Spleen (tissue), 11 donors: Measurements from ENCODE around the gene SRA1. TPM values are rescaled to one million over a fixed set of nuclear protein-coding genes. Genes with fewer than 3 reads are reported as not detected.

Source experiments
- DNase-seq: peaks from one replicate; pipeline ENCODE4 v3.0.0-alpha.2; 2020
- H3K27ac ChIP-seq, 8 donors: fragments of 200-600 bp; sonication (generic) in 7 of 8; 1 replicate in 4 of 8; 2 replicates in 4 of 8; pipeline versions ENCODE4 v1.5.0 to v1.8.0; 2016 to 2021; ENCODE audit warnings: inconsistent platforms in 4 of 8, mild to moderate bottlenecking in 4 of 8, moderate library complexity in 1 of 8
- H3K27me3 ChIP-seq, 7 donors: fragments of 200-600 bp; sonication (generic) in 6 of 7; replicated peaks in 1 of 7; 1 replicate in 4 of 7; 2 replicates in 3 of 7; pipeline versions ENCODE4 v1.5.0 to v1.8.0; 2016 to 2021; ENCODE audit warnings: inconsistent platforms in 3 of 7, mild to moderate bottlenecking in 1 of 7
- H3K36me3 ChIP-seq, 6 donors: fragments of 200-600 bp; sonication (generic) in 5 of 6; 1 replicate in 4 of 6; 2 replicates in 2 of 6; pipeline versions ENCODE4 v1.5.0 to v1.8.0; 2016 to 2021; ENCODE audit warnings: inconsistent platforms in 2 of 6
- H3K4me1 ChIP-seq, 6 donors: fragments of 200-600 bp; sonication (generic) in 5 of 6; 1 replicate in 3 of 6; 2 replicates in 3 of 6; pipeline versions ENCODE4 v1.5.0 to v1.8.0; 2016 to 2021; ENCODE audit warnings: inconsistent platforms in 3 of 6
- H3K4me3 ChIP-seq, 8 donors: fragments of 200-600 bp; sonication (generic) in 7 of 8; 1 replicate in 4 of 8; 2 replicates in 4 of 8; pipeline versions ENCODE4 v1.5.0 to v1.8.0; 2016 to 2021; ENCODE audit warnings: inconsistent platforms in 4 of 8, mild to moderate bottlenecking in 4 of 8, moderate library complexity in 2 of 8
- H3K9me3 ChIP-seq, 8 donors: fragments of 200-600 bp; sonication (generic) in 7 of 8; 1 replicate in 4 of 8; 2 replicates in 4 of 8; pipeline versions ENCODE4 v1.5.0 to v1.8.0; 2016 to 2021; ENCODE audit warnings: inconsistent platforms in 4 of 8
- POLR2A ChIP-seq, 3 donors: fragments of 450-650 bp; IDR thresholded peaks; one replicate each; pipeline ENCODE4 v1.5.1; 2017; ENCODE audit warnings: antibody characterized with exemption in 3 of 3, mild to moderate bottlenecking in 1 of 3
- POLR2AphosphoS5 ChIP-seq, 3 donors: sonication (generic); formaldehyde crosslinking; IDR thresholded peaks; one replicate each; pipeline ENCODE4 v1.5.1; 2017; ENCODE audit warnings: antibody characterized with exemption in 3 of 3
- WGBS, 5 donors: extraction: QIAGEN DNeasy Blood & Tissue Kit in 3 of 5; methylation state at CpG; one replicate each; pipeline versions ENCODE4 v1.1.5 to v1.1.7; 2013 to 2018; 5-methylcytosine and 5-hydroxymethylcytosine counted together
- intact Hi-C: fragments of 100-400 bp; cut with DNase I; formaldehyde crosslinking; loops from one replicate; pipeline ENCODE4 v1.15.0; 2023; ENCODE audit warnings: low total_unique reads
- polyA plus RNA-seq, 3 donors: library from polyadenylated mRNA; stranded (reverse); fragments of 200-250 nt; gene quantifications; one replicate each; pipeline ENCODE4 v1.2.1, GENCODE V29; 2013
- total RNA-seq, 7 donors: library from RNA; depleted of rRNA in 3 of 7; stranded (reverse); fragments of >200 nt in 3 of 7; fragmentation: NEBNext Ultra II Directional in 4 of 7; extraction: Animal tissue kit (Norgen Biotek cat#: 25700) in 4 of 7; gene quantifications; one replicate each; pipeline versions ENCODE4 v1.1.0 to v1.2.1, GENCODE V29; 2016 to 2021
- TF ChIP-seq, protein P1 (sequence below), 11 experiments: fragments of 200-600 bp in 7 of 11; fragments of 450-650 bp in 4 of 11; sonication (generic) in 4 of 11; IDR thresholded peaks in 8 of 11; conservative IDR thresholded peaks in 3 of 11; 1 replicate in 7 of 11; 2 replicates in 4 of 11; pipeline versions ENCODE4 v1.4.0 to v1.8.0; 2016 to 2021; ENCODE audit warnings: antibody characterized with exemption in 11 of 11, inconsistent platforms in 4 of 11, mild to moderate bottlenecking in 1 of 11
- donor health status: healthy with polysubstance abuse.
- donor health status: DM: no; HTN: no; CAD: no; lungs with moderate emphysema.
- donor health status: DM: no; HTN: no; CAD: no.
- donor health status: Bipolar disorder and iron deficiency.
- donor health status: healthy.
- donor health status: DM: no; HTN: no; CAD: no.
- donor health status: DM: yes; HTN: yes; CAD: no.

Gene SRA1
- total and polyA plus RNA-seq, 10 donors: 22.9 to 42.1 (median 29.5) TPM

DNA sequence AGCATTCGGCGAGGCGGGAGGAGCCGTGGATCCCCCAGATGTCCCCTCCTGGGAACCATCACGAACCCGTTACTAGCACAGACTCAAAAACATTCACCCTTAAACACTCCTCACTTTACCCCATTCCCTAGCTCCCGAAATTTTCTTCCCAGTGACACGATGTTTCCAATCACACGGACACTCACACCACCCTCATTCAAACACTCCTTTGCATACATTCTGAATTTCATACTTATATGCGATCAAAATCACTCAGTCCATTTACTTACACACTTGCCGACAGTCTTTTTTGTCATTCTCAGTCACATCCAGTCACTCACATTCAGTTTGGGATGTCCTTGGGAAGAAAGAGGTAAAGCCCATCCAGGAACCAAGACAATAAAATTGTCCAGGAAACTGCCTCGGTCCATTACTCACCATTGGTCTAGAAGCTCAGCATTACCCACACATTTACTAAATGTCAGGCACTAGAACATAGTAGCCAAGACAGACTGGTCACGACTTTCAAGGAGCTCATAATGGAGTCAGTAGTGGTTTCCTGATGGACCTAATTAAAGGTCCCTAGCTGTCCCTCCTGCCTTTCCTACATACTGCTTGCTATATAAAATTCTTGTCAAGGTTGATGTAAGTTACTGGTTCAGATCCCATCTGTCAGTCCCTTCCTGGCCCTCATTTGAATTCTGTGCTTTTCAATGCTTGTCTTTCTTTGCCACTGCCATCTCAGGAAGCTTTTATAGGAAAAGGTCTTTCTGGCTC lies 7.9 kb upstream of the SRA1 start:
- Histone ChIP-seq H3K4me3 (peak overlapping the region; percentile 52 to 92 (median 66)), H3K36me3 (peaks cover 0 to 56% (median 27%) of the 10 kb centered on the region in 6 donors), H3K9me3 (no peaks in the 10 kb centered on the region), H3K4me1 (peaks cover 32 to 84% (median 66%) of the 10 kb centered on the region in 6 donors), H3K27ac (peak overlapping the region; percentile 91 to 99 (median 96)), H3K27me3 (no peaks in the 10 kb centered on the region)
- intact Hi-C loops: loop anchor here (5.0 kb wide), 1 partner anchor 72 kb away; the partner anchor contains the start of gene TMCO6
- DNase-seq: no peak
- 5 to 10% (median 8%) methylated on average over 13 of the region's 13 CpGs for WGBS, 5 donors
- TF ChIP-seq POLR2A (IDR thresholded peaks at IDR 0.05) (no peak), POLR2AphosphoS5 (IDR thresholded peaks at IDR 0.05) (no peak)
- TF ChIP-seq, protein P1, sequence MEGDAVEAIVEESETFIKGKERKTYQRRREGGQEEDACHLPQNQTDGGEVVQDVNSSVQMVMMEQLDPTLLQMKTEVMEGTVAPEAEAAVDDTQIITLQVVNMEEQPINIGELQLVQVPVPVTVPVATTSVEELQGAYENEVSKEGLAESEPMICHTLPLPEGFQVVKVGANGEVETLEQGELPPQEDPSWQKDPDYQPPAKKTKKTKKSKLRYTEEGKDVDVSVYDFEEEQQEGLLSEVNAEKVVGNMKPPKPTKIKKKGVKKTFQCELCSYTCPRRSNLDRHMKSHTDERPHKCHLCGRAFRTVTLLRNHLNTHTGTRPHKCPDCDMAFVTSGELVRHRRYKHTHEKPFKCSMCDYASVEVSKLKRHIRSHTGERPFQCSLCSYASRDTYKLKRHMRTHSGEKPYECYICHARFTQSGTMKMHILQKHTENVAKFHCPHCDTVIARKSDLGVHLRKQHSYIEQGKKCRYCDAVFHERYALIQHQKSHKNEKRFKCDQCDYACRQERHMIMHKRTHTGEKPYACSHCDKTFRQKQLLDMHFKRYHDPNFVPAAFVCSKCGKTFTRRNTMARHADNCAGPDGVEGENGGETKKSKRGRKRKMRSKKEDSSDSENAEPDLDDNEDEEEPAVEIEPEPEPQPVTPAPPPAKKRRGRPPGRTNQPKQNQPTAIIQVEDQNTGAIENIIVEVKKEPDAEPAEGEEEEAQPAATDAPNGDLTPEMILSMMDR (IDR thresholded peaks at IDR 0.05 in 8 of 11, conservative IDR thresholded peaks at IDR 0.05 in 3 of 11): no peak

DNA sequence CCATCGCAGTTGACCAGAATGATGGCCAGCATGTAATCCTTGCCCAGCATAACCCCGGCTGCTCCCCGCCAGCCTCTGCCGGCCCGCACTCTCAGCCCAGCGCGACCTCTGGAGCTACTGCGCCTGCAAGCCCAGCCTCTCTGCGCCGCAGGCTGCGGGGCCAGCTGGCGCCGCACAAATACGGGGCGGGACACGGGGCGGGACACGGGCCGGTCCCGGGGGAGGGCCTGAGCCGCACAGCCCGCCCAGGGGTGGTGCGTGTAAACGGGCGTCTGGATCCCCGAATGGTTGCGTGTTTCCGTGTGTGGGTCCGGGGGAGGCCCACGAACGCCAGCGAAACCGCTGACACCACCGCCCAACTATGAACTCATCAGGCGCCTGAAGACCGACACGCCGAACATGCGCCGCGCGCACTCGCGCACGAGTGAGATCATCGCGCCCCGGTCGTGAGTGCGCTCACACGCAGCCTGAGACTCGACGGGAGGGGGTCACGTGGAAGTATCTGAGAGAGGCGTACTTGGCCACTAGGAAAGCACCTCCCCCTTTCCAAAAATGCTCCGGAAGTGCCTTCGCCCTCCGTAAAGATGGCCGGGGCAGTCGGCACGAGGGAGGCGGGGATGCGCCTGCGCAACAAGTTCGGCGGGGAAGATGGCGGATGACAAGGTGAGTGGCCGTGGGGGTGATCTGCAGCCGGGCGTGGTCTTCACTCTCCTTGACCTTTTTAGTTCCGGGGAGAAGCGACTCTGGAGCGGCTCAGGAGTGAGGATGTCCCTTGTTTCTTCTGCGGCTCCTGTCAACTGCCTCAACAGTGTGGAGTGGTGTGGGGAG lies 7.1 kb upstream of the SRA1 start, which contains the start of the genes APBB3 and SLC35A4:
APBB3 (minus strand) TSS at position 403 of the 828 bp plus-strand sequence; CDS start at position 50, 353 bp downstream.
SLC35A4 (plus strand) TSS at position 633 of the 828 bp plus-strand sequence. CDS start 2,342 bp downstream, outside the sequence.
- Histone ChIP-seq H3K36me3 (peaks cover 0 to 60% (median 25%) of the 10 kb centered on the region in 6 donors), H3K9me3 (no peaks in the 10 kb centered on the region), H3K27ac (peak within 1 kb of the TSS; percentile 91 to 99 (median 96)), H3K27me3 (no peaks in the 10 kb centered on the region), H3K4me1 (peaks cover 25 to 76% (median 58%) of the 10 kb centered on the region in 6 donors), H3K4me3 (peak within 1 kb of the TSS; percentile 52 to 92 (median 66))
- TF ChIP-seq POLR2AphosphoS5 (IDR thresholded peaks at IDR 0.05): peak; percentile 99
- TF ChIP-seq, protein P1 (IDR thresholded peaks at IDR 0.05 in 8 of 11, conservative IDR thresholded peaks at IDR 0.05 in 3 of 11): peak in 5 of 11 experiments; percentile 13 to 41 (median 27)
- TF ChIP-seq POLR2A (IDR thresholded peaks at IDR 0.05): peak; percentile 37 to 80 (median 74)
- peak; percentile 99 for DNase-seq
- intact Hi-C loops: loop anchor here (5.0 kb wide), 1 partner anchor 73 kb away; the partner anchor contains the start of gene TMCO6
- WGBS, 5 donors: 0 to 1% (median 0%) methylated on average over 19 to 74 of the region's 74 CpGs

DNA sequence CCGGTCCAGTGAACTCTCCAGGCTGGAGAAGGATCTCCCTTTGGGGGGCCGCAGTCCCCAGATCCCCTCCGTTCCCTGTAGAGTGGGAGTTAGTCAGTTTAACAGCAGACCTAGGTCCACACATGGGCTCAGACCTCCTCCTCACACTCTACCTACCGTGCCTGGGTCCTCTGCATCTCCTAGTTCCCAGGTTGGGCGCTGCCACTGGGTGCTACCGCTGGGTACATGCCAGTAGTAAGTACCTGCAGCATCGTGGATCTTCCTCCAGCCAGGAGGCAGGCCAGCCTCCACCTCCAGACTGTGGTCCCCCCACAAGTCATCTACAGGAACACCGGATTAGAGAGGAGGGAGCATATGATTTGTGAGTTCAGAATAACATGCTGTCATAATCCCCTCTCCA lies 6.3 kb upstream of the SRA1 start:
- WGBS, 5 donors: 78 to 83% (median 81%) methylated on average over 7 to 8 of the region's 8 CpGs
- peak; percentile 84 for DNase-seq
- Histone ChIP-seq H3K4me3 (peak overlapping the region in 7 of 8 donors; percentile 52 to 92 (median 66)), H3K27me3 (no peaks in the 10 kb centered on the region), H3K27ac (peak overlapping the region; percentile 91 to 99 (median 96)), H3K36me3 (peaks cover 0 to 60% (median 25%) of the 10 kb centered on the region in 6 donors), H3K4me1 (peaks cover 24 to 68% (median 49%) of the 10 kb centered on the region in 6 donors), H3K9me3 (no peaks in the 10 kb centered on the region)
- intact Hi-C loops: no loop called here
- TF ChIP-seq POLR2AphosphoS5 (IDR thresholded peaks at IDR 0.05) (no peak), POLR2A (IDR thresholded peaks at IDR 0.05) (no peak)
- TF ChIP-seq, protein P1 (IDR thresholded peaks at IDR 0.05 in 8 of 11, conservative IDR thresholded peaks at IDR 0.05 in 3 of 11): no peak
